HG03439 (cell line): ENCODE results near the gene CACTIN.
"Not testable (repeated sequence)": the region's sequence is repeated elsewhere in the genome, so short reads cannot be mapped to it uniquely, and the experiment has no call there.

Experiments
- ATAC-seq: cut with Tn5 transposase; IDR thresholded peaks from one replicate; pipeline ENCODE4 v1.9.1; 2021; ENCODE audit warnings: mild to moderate bottlenecking, moderate library complexity; ENCODE audit not compliant: unreplicated experiment

CACTIN gene

GRCh38 chr19:3632098-3632497 lies 5.5 kb upstream of the CACTIN start:
- no peak for ATAC-seq

DNA sequence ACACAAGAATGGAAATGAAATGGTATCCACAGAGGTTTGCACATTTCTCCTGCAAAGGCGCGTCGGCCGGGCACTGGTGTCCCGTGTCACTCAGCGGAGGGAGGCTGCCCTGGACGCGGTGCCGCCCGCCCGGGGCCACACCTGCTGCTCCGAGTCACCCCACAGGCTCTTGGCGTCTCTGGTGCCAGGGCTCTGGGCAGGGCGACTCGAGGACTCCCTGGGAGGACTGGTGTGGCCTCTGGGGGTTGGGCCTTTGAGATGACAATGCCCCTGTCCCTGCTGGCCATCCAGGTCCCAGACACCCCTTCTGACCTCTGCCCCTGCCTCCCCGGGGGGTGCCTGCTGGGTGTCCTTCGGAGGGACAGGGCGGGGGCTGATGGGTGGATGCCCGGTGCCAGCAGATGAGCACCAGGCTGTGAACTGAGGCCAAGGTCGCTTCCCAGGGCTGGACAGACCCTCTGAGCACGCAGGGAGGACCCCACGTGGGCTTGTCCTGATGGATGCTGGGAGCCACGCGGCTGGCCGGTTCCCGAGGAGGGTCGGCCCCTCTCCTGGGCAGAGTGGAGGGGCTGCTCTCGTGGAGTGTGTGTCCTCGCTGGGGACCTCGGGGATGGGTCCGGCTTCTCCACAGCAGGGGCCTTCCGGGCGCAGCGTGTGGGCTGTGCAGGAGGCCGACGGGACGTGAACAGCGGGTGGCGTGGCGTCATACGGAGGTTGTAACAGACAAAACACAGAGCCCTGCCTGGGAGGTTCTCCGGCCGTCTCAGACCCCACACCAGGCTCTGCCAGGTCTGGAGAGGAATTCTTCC lies 4.7 kb upstream of the CACTIN start:
- no peak for ATAC-seq

- not testable (repeated sequence) for ATAC-seq
These were observed 2.2 kb upstream of the CACTIN start for GRCh38 chr19:3628766-3629165.

DNA sequence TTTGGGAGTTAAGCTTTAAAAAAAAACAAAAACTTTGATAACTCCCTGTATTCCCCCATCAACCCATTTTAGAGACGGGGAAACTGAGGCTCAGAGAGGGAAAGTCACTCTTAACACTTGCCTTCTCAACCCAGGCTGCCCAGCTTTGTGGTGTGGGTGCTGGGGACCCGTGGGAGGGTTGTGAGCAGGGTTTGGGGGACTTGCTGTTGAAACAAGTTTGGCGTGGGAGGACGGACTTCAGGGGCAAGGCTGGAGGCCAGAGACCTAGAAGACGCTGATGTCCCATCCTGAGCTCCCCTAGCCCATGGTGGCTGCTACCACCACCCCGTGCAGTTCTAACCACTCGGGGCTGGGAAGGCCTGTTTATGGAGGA lies 747 bp upstream of the CACTIN start:
- no peak for ATAC-seq

DNA sequence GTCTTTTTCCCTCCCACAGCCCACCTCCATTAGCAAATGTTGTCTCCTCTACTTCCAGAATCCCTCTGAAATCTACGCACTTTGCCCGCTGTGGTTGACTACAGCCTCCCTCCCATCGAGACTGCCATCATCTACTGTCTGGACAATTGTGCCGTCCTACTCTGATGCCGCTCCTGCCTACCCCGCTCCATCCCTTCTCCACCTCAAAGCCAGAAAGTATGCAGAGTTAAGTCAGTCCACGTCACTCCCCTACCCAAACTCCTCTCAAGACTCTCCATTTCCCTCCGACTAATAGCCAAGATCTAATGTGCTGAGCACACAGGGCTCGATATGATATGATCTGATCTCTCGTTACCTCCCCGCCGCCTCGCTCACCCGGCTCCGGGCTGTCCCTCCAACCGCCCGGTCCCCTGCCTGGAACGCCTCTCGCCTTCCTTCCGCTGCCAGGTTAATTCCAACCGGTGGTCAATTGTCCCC lies 556 bp downstream of the CACTIN start:
- no peak for ATAC-seq

- ATAC-seq: no peak
These were observed 2.9 kb downstream of the CACTIN start for GRCh38 chr19:3623716-3624115.

GRCh38 chr19:3622224-3622623 lies 4.4 kb downstream of the CACTIN start:
- ATAC-seq: no peak

- ATAC-seq: no peak
These were observed 4.9 kb downstream of the CACTIN start for GRCh38 chr19:3621689-3622088.

GRCh38 chr19:3620817-3621547 lies 5.6 kb downstream of the CACTIN start:
- ATAC-seq: no peak

DNA sequence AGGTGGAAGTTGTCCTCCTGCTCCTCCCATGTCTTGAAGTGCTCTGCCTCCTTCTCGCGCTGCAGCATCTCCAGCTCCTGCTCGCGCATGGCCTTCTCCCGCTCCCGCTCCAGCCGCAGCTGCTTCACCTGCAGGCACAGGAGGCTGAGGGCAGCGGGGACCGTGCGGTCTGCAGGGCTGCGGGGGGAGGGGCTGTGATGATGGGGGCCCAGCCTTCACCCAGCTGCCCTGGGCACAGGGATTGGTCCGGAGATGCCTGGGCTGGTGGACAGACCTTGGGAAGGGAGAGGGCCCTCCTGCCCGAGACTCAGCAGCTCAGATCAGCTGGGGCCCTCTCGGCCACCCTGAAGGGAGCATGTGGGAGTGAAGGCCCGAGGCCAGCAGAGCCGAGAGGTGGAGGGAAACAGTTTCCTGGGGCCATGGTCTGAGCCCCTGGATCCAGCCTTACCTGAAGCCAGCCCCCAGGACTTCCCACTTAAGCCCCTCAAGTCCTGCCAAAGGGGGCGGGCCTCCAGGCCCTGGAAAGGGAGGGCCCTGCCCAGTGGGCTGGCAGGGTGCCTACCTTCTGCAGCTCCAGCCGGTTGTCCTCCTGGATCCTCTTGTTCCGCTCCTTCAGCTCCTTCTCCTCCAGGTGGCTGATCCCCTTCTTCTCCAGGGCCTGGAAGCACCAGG lies 6.3 kb downstream of the CACTIN start:
- ATAC-seq: no peak

GRCh38 chr19:3619631-3620012 lies 7.0 kb downstream of the CACTIN start:
- no peak for ATAC-seq

DNA sequence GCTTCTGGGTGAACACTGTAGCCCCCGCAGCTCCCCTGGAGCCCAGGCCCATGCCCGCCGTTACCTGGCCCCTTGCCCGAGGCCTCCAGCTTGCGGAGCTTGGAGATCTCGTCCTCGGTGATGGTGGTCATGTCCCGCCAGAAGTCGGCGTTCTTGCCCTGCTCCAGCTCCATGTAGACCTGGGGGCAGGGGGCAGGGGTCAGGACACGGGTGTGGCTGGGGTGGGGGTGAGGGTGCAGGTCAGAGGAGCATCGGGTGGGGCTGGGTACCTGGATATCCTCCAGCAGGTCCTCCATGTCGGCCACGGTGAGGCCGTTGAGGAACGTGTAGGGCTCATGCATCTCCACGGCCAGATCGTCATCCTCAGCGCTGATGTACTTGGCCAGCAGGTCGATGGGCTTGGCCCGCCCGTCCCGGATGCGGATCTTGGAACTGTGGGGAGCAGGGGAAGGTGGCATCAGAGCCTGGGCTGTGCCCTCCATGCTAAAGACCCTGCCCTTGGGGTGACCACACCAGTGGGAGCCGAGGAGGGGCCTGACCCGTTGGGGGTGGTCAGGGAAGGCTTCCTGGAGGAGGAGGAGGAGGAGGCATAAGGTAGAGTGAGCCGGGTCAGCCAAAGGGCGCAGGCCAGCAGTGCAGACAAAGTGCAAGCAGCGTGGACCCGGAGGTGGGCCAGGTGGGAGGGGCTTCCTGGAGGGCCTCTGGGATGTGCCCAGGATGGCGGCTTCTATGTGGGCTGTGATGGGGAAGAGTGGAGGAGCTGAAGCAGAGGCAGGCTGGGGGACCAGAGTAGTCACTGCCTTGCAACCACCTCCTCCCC lies 7.6 kb downstream of the CACTIN start:
- no peak for ATAC-seq

DNA sequence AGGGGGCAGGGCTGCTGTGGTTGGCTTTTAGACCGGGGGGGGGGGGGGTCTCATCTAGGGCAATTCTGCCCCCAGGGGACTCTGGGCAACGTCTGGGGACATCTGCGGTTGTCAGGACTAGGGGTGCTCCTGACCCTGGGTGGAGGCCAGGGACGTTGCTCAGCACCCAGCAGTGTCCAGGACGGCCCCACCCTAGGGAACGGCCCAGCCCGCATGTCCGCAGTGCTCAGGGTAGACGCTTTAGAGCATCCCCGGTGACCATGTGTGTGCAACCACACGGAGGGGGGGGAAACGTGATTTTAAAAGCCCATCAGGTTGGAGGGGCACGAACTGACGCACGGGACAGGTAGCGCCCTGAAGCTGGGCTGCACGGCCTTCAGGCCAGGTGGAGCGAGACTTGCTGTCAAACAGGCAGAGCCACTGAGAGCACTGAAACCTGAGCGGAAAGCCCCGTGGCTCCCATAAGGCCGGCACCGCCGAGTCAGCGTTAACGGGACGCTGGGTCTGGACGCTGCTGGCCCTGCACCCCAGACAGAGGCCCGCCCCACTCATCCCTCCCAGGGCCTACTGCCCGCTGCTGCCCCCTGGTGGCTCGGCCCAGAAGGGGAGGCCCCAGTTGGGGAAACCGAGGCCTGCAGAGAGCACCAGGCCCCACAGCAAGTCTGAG lies 8.3 kb downstream of the CACTIN start:
- peak; percentile 40 for ATAC-seq

DNA sequence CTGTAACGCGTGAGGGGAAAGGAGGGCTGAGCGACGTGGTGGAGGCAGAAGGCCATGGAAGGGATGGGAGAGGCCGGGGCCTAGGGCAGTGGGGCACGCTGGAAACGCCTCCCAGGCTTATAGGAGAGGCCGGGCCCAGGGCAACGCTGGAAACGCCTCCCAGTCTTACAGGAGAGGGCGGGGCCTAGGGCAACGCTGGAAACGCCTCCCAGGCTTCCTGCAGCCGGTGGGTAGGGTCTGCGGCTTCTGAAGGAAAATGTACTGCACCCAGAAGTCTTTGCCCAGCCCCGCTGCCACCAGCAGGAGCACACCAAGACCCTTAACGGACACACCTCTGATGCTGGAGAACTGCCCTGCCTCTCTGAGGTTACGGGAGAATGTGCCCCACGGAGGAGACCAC lies 9.1 kb downstream of the CACTIN start:
- ATAC-seq: no peak

DNA sequence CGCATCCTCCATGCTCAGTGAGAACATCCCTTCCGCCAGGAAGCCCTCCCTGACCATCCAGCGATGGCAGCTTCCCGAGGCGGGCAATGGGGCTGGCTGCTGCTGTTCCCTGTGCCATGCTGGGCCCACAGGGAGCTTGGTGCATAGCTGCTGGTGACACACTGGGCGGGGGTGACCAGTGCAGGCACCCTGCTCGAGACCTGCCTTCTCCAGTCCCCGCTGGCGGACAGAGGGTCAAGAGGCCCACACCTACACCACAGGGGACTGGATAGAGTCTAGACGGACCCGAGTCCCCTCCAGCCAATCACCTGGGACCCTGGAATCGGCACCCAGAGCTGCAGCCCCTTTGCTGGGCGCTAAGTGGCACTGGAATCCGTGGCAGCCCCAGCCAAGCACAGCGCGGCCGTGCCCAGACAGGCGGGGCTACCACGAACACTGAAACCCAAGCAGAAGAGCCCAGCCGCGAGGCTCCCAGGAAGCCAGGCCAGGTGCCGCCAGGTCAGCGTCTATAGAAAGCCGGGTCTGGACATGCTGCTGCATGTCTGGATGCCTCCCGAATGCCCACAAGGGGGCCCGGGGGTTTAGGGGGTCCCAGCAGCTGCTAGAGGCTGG lies 11.0 kb downstream of the CACTIN start:
- ATAC-seq: no peak

GRCh38 chr19:3614858-3615505 lies 11.6 kb downstream of the CACTIN start:
- ATAC-seq: no peak

GRCh38 chr19:3613818-3614661 lies 12.6 kb downstream of the CACTIN start:
- ATAC-seq: no peak

DNA sequence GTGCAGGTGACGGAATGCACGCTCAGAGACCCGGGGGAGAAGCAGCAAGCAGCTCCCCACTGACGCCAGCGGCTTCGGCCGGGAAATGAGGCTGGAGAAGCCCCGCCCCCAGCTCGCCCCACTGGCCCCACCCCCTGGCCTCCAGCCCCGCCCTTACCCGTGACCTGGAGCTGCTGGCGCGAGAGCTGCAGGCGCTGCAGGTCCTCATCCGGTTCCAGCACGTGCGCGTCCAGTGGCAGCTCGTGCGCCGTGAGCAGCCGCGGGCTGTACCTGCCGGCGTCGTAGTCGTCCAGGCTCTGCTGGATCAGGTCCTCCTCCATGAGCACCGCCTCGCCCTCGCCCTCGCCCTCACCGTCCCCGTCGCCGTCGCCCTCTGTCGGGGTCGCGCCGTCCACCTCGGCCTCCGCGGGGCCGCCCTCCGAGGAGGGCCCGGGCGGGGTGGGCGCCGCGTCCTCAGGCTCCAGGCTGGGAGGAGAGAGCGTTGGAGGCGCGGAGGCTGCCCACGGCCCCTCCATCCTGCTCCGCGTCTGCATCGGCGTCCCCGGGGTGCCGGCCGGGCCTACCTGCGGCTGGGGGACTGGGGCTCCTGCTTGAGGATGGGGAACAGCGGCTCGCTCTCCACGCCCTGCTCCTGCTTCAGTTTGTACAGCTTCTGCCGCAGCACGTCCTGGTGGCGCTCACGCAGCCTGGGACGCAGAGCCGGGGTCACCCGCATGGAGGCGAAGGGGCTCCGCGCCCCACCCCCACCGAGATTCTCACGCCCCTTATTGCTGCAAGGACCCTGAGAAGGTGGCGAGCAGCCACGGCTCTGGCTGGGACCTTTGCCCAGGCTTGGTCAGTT lies 13.5 kb downstream of the CACTIN start:
- ATAC-seq: no peak
